GM18508 (cell line): ENCODE results near the gene CAMTA1.
A peak's percentile ranks its signal among the peaks of the same experiment; 100 is the strongest.

Experiments used
- ATAC-seq: cut with Tn5 transposase; IDR thresholded peaks from one replicate; pipeline ENCODE4 v1.9.1; 2021; ENCODE audit warnings: moderate number of reproducible peaks; ENCODE audit not compliant: insufficient read depth, unreplicated experiment

The CAMTA1 gene

DNA sequence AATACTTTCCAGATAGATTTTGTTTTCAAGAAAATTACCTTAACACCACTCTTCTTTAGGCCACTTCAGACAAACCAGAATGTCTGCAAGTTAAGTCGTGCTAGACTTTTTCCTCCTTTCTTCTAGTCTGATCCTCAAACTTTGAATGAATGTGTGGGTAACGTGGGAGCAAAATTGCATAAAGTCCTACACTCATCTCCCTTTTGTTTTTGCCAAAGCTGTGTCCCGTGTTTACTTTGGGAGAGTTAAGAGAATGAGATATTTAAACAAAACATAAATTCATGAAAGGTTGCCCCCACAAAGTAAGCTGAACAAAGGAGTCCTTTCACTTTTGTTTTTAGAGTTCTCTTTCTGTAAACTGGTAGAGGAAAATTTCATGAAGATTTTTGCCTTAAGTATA is 969.0 kb downstream of the CAMTA1 start:
- no peak for ATAC-seq

DNA sequence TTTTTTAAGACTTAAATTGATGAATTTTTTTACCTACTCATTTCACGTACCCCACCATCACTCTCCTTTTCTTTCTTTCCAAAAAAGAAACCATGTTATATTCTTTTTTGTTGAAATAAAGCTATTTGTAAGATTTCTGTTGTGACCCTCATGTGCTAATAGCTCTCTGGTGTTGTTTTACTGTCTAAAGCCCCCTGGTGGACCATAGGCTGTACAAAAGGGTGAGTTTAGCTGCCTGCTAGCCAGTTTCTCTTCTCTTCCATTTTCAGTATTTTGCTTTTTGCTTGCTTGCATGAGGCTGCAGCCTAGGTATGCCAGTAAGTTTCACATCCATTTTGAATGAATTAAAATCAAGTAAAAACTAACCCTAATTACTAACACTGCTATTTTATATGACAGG is 970.2 kb downstream of the CAMTA1 start:
- ATAC-seq = no peak

DNA sequence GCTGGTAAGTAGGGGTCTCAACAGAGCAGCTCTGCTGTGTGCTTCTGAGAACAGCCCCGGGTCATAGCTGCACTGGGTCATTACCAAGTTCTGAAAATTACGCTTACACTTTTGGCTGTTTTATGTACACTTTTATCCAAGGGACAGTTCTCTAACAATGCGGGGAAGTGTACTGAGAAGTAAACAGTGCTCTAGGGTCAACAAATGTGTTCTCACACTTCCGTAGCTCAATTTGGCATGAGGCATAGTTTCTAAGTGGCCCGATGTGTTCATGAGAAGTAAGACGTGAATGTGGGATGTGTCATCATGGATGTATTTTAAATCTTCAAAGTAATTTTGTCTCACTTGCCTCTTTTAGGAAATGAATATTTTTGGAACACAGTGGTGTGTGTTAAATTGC is 975.0 kb downstream of the CAMTA1 start:
- no peak for ATAC-seq

DNA sequence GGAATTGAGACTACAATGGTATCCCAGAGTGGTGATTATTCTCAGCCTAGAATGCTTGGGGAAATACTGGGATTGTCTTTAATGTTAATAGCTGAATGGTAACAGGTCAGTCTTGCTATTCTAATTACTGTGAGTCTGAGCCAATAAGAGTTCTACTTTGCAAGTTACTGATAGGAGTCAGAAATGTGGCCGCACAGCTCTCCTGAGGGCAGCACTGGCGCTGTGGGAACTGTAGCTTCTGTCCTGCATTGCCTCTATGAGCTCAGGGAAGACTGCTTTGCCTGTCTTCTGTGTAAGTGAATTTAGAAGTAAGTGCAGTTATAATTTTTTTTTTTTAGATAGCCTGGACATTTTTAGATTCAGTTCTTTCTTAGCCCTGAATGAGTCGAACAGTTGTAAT is 975.8 kb downstream of the CAMTA1 start:
- ATAC-seq = no peak

DNA sequence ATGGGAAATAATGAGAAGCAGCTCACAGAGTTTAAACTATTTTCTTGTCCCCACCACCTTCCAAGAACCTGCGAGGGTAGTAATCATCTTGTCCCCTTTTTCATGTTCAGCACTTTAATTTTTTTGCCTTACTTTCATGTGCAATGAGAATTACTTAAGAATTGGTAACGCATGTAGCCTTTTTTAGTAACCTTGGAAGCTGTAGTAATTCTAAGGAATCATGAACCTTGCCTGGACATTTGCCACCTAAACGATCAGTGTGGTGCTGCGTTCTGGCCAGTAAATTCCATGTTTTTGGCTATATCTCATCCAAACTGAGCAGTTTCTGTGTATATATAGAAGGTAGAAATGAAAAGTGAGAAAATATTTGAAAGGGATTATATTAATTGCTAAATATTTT is 981.9 kb downstream of the CAMTA1 start:
- no peak for ATAC-seq

DNA sequence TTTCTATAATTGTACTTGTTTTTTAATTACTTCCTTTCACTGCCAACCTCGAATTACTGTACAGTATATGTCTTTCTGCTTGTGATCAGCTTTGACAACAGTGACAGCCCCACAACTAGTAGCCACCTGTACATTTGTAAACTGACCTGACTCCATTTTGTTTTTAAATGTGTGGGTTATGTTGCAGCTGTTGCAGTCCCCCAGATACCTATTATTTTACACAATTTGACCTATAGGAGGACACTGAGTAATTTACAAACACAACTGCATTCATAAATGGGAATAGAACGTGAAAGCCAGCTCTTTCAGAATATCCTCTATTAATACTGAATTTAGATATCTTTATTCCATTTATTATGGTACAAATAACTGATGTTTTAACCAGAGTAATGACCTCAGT is 983.3 kb downstream of the CAMTA1 start:
- ATAC-seq = no peak

DNA sequence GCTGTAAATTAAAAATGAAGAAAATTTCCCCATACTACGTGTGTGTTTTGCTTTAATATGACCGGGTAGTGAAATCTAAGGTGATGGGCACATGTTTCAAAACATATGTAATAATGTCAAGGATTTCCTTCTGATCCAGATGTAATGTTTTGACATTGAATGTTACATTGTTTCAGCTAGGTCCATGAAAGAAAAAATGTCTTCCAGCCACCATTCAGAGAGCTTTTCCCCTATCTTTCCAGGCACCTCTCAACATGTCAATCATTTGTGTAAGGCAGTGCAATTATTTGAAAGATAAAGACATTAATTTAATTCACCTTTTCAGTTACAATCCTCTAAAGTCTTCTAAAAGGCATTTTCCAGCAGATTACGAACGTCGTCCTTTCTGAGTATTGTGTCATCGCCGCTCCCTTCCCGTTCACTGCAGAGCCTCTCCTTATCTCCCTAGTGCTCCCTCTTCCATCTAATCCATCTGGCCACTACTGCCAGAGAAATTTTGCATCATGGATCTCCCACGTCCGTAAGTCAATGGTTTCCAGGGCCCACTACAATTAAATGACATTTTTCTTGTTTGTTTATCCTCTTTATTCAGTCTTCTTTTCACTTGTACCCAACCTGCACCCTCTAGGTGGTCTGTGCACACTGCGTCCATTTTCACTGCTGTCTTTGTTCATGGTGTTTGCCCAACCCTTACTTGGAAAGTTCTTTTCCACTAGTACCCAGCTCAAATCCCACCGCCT is 984.6 kb downstream of the CAMTA1 start:
- ATAC-seq = no peak

DNA sequence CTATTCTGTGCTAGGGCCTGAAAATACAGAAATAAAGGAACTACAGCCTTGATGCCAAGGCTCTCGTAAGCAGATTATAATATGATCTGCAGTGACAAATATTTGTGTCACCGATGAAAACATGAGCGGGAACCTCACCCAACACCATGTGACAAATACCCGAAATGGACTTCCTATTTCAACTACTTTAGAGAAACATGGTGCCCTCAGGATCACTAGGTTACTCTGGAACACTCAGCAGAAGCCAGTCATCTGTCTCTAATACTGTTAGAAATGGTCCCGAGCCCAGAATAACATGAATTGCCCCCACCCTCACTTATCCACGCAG is 985.4 kb downstream of the CAMTA1 start:
- no peak for ATAC-seq

DNA sequence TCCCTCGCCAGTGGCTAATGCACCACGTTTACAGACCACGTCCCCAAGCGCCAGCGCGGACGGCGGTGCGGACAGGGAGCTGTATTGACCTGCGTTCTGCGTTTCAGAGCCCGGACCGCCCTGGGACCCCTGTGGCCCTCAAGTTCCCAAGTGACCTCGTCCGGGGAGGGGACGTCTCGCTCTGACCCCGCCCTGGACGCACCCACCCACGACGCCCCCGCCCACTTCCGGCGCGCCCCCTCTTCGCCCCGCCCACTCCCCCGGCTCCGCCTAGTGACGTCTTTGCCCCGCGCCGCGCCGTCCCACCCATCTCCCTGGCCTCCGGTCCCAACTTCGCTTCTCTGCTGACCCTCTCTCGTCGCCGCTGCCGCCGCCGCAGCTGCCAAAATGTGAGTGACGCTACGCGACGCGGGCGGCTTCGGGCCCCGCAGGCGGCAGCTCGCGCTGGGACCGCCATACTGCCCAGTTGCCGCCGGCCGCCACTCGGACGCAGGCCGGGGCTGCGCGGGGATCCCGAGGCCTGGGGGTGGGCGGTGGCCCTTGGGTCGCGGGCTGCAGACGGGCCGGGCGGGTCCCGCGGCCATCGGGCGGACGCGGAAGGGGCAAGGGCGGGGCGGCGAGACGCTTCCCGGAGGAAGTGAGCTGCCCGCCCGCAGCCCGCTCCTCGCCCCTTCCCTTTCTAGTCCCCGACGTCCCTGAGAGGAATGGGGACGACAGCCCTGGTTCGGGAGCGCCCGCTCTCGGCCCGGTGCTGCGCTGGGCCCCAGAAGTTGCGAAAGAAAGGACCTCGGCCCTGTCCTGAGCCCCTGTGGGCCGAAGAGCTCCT is 986.0 kb downstream of the CAMTA1 start, which contains the start of gene VAMP3:
TSS of gene VAMP3 (plus strand) at position 300 of the 826 bp plus-strand sequence. CDS start at position 388, 88 bp downstream.
- ATAC-seq = no peak

DNA sequence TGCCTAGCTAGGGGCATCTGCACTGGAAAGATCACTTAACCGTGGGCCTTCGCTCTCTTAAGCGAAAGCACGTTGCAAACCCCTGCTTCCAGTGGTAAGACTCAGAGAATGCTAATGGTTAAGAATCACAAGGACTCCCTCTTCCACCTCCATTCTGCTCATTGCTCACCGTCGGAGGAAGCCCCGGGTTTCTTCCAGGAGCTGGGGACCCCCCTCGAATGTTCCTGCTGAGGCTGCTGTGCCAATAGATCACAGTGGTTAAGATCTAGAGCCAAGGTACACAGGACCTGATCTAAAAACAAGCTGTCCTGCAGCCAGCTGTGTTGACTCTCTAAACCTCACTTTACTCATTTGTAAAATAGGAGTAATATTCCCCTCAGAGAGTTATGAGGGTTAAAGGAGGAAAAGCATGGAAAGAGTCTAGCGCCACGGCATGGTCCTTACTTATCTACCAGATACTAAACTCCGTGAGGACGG is 986.6 kb downstream of the CAMTA1 start:
- no peak for ATAC-seq

DNA sequence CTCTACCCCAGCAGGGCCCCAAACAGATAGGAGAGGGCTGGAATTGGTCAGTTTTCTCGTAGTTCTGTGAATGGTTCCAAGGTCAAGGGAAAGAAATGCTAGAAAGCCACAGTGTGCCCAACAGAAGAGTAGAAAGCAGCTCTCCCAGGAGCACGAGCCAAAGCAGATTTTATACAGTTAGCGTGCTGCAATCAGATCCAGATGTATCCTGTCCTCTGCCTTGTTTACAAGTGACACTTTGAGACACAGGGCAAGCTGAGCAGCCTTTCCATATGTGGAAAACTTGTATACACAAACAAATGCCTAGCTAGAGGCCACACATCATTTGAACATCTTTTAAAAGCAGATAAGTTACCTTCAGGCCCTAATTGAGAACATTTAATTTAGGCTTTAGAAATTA is 992.3 kb downstream of the CAMTA1 start:
- ATAC-seq = no peak

DNA sequence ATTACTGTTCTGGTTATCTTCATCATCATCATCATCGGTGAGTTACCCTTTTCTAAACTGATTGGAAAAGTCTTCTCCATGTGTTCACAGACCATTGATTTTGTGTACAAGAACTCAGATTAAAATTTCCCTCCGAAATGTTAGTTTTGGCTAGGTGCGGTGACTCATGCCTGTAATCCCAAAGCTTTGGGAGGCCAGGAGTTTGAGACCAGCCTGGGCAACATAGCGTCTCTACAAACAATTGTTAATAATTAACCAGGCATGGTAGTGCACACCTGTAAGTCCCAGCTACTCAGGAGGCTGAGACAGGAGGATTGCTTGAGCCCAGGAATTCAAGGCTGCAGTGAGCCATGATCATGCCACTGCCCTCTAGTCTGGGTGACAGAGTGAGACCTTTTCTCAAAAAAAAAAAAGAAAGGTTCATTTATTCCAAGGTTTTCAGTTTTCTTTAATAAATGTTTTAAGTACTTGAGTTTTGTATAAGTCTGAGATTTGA is 992.9 kb downstream of the CAMTA1 start:
- no peak for ATAC-seq

DNA sequence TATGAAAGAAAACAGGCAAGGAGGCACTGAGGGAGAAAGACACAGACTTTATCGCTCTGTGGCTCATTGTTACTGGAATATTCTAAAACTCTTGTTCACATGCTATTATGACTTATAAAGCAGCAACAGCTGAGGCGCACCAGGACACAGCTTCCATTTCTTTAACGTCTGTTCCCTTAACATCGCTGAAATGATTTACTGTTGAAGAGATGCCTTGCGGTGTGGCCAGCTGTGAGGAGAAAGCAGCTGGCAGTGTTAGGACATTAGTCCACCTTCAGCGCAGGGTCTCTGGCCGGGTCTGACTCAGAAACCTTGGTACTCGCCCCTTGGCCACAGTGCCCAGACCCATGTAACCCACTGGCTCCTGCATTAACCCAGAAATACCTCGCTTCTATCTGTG is 995.7 kb downstream of the CAMTA1 start:
- no peak for ATAC-seq

DNA sequence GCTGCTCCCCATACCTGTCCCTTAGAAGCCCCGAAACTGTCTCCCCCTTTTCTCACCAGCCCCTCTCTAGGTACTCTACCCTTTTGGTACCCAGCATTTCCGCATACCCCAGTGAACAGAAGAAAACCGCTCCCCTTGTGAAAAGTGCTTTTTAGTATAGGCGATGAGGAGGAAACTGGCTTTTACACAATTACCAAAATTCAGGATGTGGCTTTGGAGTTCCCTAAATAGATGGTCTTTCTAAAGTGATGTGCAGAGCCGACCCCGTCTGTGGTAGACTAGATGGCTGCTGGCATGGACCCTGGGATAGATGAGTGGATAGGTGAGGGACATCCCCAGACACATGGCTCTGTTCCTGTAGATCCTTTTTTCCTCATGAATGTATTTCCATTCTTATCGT is 996.2 kb downstream of the CAMTA1 start:
- no peak for ATAC-seq

DNA sequence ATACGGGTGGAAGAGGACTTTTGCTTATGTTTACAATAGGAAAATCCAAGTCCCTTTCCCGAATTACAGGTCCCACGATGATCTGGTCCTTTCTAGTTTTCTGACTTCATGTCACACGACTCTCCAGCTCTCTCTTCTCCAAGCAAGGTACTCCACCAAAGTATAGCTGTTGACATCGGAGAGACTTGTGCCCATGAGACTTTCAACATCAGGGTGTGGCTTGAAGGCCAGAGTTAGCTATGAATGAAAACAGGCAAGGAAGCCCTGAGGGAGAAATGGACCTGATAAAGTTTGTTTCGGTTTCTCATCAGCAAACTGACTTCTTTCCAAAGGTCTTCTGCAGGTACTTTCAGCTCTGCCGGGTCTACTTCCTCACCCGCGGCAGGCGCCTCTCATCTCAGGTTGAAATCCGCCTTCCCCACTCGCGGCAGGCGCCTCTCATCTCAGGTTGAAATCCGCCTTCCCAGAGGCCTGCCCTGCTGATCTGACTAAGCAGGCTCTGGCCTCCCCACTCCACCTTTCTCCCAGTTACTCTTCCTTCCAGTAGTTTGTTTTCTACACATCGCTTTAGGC is 996.8 kb downstream of the CAMTA1 start:
- ATAC-seq = no peak

DNA sequence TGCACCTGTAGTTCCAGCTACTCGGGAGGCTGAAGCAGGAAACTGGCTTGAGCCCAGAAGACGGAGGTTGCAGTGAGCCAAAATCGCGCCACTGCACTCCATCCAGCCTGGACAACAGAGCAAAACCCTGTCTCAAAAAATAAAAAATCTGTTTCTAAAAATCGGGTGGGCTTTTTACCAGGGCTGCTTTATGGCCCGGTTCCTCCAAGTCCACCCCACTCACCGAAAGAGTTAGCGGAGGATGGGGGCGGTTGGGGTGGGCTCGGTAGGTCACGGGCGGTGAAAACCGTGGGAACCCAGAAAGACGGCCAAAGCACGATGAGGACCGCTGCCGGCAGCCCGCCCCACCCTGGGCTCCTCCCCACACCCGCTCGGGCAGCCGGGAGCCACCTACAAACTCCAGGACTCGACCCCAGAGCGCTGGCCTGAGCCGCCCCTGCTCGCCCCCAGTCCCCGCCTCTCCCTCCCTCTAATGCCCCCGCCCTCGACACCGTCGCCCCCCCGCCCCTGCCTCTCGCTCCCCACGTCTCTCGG is 998.0 kb downstream of the CAMTA1 start:
- ATAC-seq = no peak

DNA sequence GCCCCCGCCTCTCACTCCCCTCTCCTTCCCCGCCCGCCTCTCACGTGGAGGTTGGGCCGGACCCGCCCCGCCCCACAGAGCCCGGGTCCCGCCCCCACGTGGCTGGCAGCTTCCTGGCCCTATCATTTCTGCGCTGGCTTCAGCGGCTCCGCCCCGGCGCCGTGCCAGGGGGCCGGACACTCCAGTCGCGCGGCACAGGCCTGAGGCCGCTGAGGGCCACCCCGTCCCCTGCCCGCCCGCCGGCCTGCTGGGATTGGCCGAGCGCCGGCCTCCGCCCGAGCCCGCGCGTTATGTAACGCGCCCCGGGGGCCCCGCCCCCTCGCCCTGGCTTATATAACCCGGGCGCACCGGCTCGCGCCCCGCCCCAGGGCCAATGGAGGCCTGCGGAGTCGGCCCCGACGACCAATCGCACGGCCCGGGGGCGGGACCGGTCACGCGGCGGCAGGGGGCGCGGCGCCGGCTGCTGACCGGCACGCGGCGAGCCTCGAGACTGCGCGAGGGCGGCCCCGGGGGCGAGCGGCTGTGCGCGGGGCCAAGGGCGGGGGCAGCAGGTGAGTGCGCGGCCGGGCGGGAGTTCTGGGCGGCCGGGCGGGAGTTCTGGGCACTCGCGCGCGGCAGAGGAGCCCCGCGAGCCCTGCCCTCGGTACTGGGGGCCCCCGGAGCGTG is 998.7 kb downstream of the CAMTA1 start, which contains the start of gene PER3:
TSS of gene PER3 (plus strand) at position 466 of the 666 bp plus-strand sequence. CDS start 587 bp downstream, outside the sequence.
- peak; percentile 56 for ATAC-seq

DNA sequence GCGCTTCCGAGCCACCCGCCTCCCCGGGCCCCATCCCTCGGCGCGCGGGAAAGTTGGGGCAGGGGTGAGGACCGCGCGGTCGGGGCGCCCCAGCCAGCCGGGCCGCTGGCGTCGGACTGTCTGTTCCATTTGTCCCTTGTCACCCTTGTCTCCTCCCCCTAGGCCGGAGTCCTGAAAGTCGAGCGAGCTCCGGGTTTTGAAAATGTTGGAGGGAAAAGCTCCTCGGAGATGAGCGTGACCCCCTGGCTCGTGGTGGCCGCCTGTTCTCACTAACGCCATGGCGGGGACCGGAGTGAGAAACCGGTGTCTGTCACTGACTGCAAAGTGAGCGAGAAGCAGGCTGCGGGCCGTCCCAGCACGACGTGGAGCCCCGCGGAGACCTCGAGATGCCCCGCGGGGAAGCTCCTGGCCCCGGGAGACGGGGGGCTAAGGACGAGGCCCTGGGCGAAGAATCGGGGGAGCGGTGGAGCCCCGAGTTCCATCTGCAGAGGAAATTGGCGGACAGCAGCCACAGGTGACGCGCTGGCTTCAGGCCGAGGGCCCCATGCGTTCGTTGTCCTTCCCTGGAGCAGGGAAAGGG is 999.3 kb downstream of the CAMTA1 start:
- no peak for ATAC-seq

DNA sequence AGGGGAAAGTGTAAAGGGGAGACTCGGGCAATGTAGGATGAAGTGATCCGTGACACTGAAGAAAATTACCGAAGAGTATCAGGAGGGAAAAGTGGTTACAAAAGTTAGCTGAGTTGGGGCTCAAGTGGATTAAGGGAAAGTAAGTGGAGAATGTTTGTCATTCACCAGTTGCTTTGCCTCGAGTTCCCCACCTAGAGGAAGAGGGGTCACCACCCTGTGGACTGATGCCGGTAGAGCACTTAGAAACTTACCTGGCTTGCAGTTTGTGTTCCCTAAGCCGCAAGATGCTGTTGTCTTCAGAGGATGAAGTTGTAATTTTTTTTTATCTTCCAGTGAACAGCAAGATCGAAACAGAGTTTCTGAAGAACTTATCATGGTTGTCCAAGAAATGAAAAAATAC is 999.9 kb downstream of the CAMTA1 start:
- ATAC-seq = no peak

DNA sequence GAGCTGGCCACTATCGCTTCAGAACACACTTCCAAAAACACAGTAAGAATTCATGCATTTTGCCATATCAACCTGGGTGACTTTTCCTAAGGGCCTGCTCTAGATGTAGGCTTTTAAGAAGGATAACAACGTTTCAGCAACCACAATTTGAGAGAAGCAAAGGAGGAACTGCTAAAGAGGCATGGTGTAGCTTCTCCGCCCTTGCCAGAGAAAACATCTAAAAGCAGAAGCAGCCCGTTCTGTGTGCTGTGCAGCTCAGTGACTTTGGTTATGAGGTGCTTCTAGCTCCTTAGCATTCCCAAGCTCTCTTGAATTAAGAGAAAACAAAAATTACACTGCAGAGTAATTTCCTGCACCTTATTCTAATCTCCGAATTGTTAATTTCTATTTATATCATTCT is 1001.5 kb downstream of the CAMTA1 start:
- no peak for ATAC-seq
